ENCODE measurements around the gene DLGAP1. TPM values are rescaled to one million over a fixed set of nuclear protein-coding genes. Genes with fewer than 3 reads are reported as not detected.

The DLGAP1 gene
- total RNA-seq, 1 donor from 2014 or later: 3.2 TPM

DNA sequence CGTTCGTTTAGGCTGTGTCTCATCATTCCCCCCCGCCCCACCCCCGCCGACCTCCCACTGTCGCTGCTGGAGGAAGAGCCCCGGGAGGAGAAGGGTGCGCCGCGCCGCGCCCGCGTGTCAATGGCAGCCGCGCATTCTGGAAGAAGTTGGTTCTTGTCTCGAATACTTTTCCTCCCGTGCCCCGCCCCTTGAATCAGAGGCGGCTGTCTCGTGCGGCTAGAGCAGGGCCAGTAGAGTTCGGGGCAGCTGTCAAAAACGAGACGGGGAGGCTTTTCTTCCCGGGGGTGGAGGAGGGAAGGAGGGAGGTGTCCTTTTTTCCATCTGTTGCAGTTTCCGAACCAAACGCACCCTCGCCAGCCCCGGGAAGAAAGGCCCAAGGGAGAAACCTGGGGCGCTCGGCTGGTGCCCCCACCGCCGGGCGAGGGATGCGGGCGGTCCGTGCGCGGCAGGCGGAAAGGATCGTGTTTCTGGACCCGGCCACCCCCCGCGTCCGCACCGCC lies 1005.5 kb downstream of the DLGAP1 start:
- Histone ChIP-seq H3K4me1 (peaks cover 27% of the 10 kb centered on the region), H3K36me3 (no peaks in the 10 kb centered on the region), H3K4me3 (peak overlapping the region; percentile 74 to 89), H3K27me3 (no peaks in the 10 kb centered on the region), H3K9me3 (no peaks in the 10 kb centered on the region), H3K27ac (peak overlapping the region; percentile 99)
- intact Hi-C loops (cut with DNase I): loop anchor here (2.0 to 10.0 kb wide), 4 partner anchors 145 to 215 kb away; no protein-coding TSS in a partner anchor
- TF ChIP-seq, protein P1, sequence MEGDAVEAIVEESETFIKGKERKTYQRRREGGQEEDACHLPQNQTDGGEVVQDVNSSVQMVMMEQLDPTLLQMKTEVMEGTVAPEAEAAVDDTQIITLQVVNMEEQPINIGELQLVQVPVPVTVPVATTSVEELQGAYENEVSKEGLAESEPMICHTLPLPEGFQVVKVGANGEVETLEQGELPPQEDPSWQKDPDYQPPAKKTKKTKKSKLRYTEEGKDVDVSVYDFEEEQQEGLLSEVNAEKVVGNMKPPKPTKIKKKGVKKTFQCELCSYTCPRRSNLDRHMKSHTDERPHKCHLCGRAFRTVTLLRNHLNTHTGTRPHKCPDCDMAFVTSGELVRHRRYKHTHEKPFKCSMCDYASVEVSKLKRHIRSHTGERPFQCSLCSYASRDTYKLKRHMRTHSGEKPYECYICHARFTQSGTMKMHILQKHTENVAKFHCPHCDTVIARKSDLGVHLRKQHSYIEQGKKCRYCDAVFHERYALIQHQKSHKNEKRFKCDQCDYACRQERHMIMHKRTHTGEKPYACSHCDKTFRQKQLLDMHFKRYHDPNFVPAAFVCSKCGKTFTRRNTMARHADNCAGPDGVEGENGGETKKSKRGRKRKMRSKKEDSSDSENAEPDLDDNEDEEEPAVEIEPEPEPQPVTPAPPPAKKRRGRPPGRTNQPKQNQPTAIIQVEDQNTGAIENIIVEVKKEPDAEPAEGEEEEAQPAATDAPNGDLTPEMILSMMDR (IDR thresholded peaks at IDR 0.05): no peak
- no peak for TF ChIP-seq POLR2AphosphoS5 (IDR thresholded peaks at IDR 0.05; ENCODE audit: insufficient read depth in 1 of 2, low read depth in 1 of 2)
- peak in 1 of 2 donors; percentile 8 for TF ChIP-seq POLR2A (IDR thresholded peaks at IDR 0.05)
- DNase-seq (ENCODE audit: extremely low spot score in 2 of 2): no peak

DNA sequence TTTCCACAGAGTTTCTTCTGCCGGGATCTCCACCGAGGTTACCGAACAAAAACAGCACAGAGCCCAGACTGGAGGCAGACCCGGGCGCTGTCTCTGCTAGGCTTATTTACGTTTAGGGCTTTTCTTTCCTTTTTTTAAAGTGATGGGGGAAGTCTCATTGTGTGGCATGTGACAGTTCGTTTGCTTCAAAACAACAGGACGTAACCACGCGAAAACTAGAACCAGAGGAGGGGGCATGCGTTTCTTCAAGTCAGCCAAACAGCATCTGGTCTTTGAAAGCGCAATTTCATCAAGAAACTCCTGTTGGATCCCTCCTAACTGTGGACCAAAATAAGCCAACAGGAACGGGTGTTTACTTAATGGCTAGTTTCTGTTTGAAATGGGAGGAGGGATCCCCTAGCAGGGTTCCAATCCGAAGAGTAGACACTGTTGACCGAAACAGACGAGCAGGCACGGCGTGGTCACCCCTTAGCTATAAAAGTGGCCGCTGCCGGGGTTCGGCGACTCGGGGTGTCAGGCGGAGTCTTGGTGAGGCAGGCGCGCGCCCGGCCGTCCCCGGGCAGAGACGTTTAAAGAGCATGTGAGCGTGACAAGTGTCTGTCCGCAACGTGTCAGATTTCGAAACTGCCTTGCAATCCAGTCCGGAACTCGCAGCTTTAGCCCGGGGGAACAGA lies 1006.1 kb downstream of the DLGAP1 start:
- peak overlapping the region; percentile 74 to 89 for H3K4me3 ChIP-seq
- H3K9me3 ChIP-seq: no peaks in the 10 kb centered on the region
- peak; percentile 14 to 94 for TF ChIP-seq POLR2AphosphoS5 (IDR thresholded peaks at IDR 0.05; ENCODE audit: insufficient read depth in 1 of 2, low read depth in 1 of 2)
- peak in 1 of 2 donors; percentile 80 for TF ChIP-seq POLR2A (IDR thresholded peaks at IDR 0.05)
- TF ChIP-seq, protein P1 (IDR thresholded peaks at IDR 0.05): no peak
- peak in 1 of 2 donors; percentile 98 for DNase-seq (ENCODE audit: extremely low spot score in 2 of 2)
- intact Hi-C loops (cut with DNase I): loop anchor here (2.0 to 10.0 kb wide), 4 partner anchors 146 to 216 kb away; no protein-coding TSS in a partner anchor
- peak overlapping the region; percentile 99 for H3K27ac ChIP-seq
- H3K4me1 ChIP-seq: peaks cover 23% of the 10 kb centered on the region
- H3K36me3 ChIP-seq: no peaks in the 10 kb centered on the region
- H3K27me3 ChIP-seq: no peaks in the 10 kb centered on the region

DNA sequence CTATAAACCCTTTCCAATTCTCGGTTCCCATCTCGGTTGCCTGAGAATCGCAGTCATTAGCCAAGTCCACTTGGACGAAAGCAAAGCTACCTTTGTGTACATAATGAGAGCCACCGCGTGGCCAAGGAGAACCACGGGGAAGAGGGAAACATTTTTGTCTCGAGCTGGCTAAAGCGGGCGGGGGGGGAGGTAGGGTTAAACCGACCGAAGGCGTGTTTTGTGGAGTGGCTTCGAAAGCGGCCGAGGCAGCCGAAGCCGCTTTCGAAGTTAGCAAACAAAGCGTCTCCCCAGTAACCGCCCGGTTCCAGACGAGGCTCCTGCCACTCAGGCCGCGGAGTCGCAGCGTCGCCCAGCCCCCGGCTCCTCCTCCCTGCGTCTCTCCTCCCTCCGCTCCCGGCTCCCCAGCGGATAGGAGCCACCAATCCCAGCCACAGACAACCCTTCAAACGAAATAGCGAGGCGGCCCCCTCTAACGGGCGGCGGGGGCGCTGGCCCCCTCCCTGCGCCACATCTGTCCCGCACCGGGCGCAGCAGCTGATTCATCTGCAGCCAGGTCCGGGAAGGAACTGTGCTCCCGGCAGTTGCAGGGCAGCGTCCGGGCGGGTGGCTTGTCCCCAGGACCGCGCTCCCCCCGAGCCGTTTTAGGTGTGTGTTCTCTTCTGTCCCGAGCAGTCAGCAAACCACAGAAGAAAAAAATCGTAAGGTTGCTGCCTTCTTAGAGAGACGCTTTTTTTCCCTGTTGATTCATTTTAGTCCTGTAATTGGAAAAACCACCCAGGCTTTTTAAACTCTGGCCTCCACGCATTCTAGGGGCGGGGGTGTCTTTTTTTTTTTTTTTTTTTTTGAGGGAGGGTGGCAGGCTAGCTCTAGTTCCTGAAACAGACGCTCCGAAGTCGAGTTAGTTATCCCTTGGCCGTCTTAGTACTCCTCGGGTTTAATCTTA lies 1006.9 kb downstream of the DLGAP1 start:
- intact Hi-C loops (cut with DNase I): loop anchor here (2.0 to 10.0 kb wide), 4 partner anchors 147 to 217 kb away; no protein-coding TSS in a partner anchor
- TF ChIP-seq, protein P1 (IDR thresholded peaks at IDR 0.05): no peak
- TF ChIP-seq POLR2A (IDR thresholded peaks at IDR 0.05): peak in 1 of 2 donors; percentile 81
- TF ChIP-seq POLR2AphosphoS5 (IDR thresholded peaks at IDR 0.05; ENCODE audit: insufficient read depth in 1 of 2, low read depth in 1 of 2): peak; percentile 82 to 98
- peaks cover 20% of the 10 kb centered on the region for H3K4me1 ChIP-seq
- H3K27ac ChIP-seq: peak overlapping the region; percentile 99
- peak overlapping the region; percentile 74 to 89 for H3K4me3 ChIP-seq
- no peaks in the 10 kb centered on the region for H3K27me3 ChIP-seq
- peak in 1 of 2 donors; percentile 98 for DNase-seq (ENCODE audit: extremely low spot score in 2 of 2)
- H3K9me3 ChIP-seq: no peaks in the 10 kb centered on the region
- H3K36me3 ChIP-seq: no peaks in the 10 kb centered on the region

GRCh38 chr18:3447068-3447894 lies 1007.8 kb downstream of the DLGAP1 start:
- intact Hi-C loops (cut with DNase I): loop anchor here (10.0 kb wide), 2 partner anchors 162 to 218 kb away; no protein-coding TSS in a partner anchor
- Histone ChIP-seq H3K4me1 (peaks cover 11% of the 10 kb centered on the region), H3K9me3 (no peaks in the 10 kb centered on the region), H3K27ac (peak overlapping the region; percentile 99), H3K36me3 (no peaks in the 10 kb centered on the region), H3K27me3 (no peaks in the 10 kb centered on the region), H3K4me3 (peak overlapping the region; percentile 74 to 89)
- DNase-seq (ENCODE audit: extremely low spot score in 2 of 2): no peak
- TF ChIP-seq, protein P1 (IDR thresholded peaks at IDR 0.05): no peak
- TF ChIP-seq POLR2AphosphoS5 (IDR thresholded peaks at IDR 0.05; ENCODE audit: insufficient read depth in 1 of 2, low read depth in 1 of 2) (no peak), POLR2A (IDR thresholded peaks at IDR 0.05) (no peak)
